Cerebellar cortex (tissue), 1 donor: Measurements from ENCODE around the gene NDOR1.
A peak's percentile ranks its signal among the peaks of the same experiment; 100 is the strongest.

Source experiments
- DNase-seq: peaks from one replicate; pipeline ENCODE4 v3.0.0-alpha.2; 2015; ENCODE audit warnings: low spot score

The NDOR1 gene

GRCh38 chr9:137182836-137183235 is 22.7 kb upstream of the NDOR1 start:
- no peak for DNase-seq

GRCh38 chr9:137183980-137184595 is 21.4 kb upstream of the NDOR1 start:
- DNase-seq, result no peak

- DNase-seq, result no peak
Measured at GRCh38 chr9:137184881-137185660, 20.4 kb upstream of the NDOR1 start.

GRCh38 chr9:137185921-137186320 is 19.6 kb upstream of the NDOR1 start:
- DNase-seq, result no peak

GRCh38 chr9:137186385-137186784 is 19.1 kb upstream of the NDOR1 start:
- no peak for DNase-seq

GRCh38 chr9:137187386-137187785 is 18.1 kb upstream of the NDOR1 start:
- no peak for DNase-seq

GRCh38 chr9:137188086-137188489 is 17.4 kb upstream of the NDOR1 start:
- no peak for DNase-seq

- peak; percentile 85 for DNase-seq
Measured at GRCh38 chr9:137188490-137189296, 16.8 kb upstream of the NDOR1 start, which contains the start of the genes ANAPC2 and SSNA1. Gene ANAPC2 (minus strand): TSS chr9:137188560. CDS start chr9:137188532, 28 bp downstream. Gene SSNA1 (plus strand): TSS chr9:137188676. CDS start chr9:137188727, 51 bp downstream.

GRCh38 chr9:137189297-137190295 is 15.9 kb upstream of the NDOR1 start:
- no peak for DNase-seq

- no peak for DNase-seq
Measured at GRCh38 chr9:137190315-137190856, 15.1 kb upstream of the NDOR1 start.

- no peak for DNase-seq
Measured at GRCh38 chr9:137191245-137191644, 14.3 kb upstream of the NDOR1 start.

- DNase-seq, result peak; percentile 33
Measured at GRCh38 chr9:137191691-137192447, 13.6 kb upstream of the NDOR1 start.

- DNase-seq, result no peak
Measured at GRCh38 chr9:137192448-137192780, 13.1 kb upstream of the NDOR1 start.

- no peak for DNase-seq
Measured at GRCh38 chr9:137192859-137193258, 12.6 kb upstream of the NDOR1 start.

GRCh38 chr9:137193771-137194170 is 11.7 kb upstream of the NDOR1 start:
- no peak for DNase-seq

GRCh38 chr9:137194388-137194787 is 11.1 kb upstream of the NDOR1 start:
- no peak for DNase-seq

GRCh38 chr9:137194909-137195308 is 10.6 kb upstream of the NDOR1 start:
- no peak for DNase-seq

GRCh38 chr9:137195525-137196220 is 9.8 kb upstream of the NDOR1 start:
- DNase-seq, result no peak

GRCh38 chr9:137198051-137198901 is 7.2 kb upstream of the NDOR1 start:
- DNase-seq, result peak; percentile 53
